GM11168 (cell line): ENCODE results near the gene FTCD.
"Not testable (repeated sequence)": the region's sequence is repeated elsewhere in the genome, so short reads cannot be mapped to it uniquely, and the experiment has no call there.

ENCODE experiments used
- in situ Hi-C: fragments of 300-500 bp; cut with MboI; formaldehyde crosslinking; loops from one replicate; pipeline ENCODE4 v1.12.0; 2022; ENCODE audit warnings: low sequenced_read_pairs; ENCODE audit not compliant: unreplicated experiment

Gene FTCD

DNA sequence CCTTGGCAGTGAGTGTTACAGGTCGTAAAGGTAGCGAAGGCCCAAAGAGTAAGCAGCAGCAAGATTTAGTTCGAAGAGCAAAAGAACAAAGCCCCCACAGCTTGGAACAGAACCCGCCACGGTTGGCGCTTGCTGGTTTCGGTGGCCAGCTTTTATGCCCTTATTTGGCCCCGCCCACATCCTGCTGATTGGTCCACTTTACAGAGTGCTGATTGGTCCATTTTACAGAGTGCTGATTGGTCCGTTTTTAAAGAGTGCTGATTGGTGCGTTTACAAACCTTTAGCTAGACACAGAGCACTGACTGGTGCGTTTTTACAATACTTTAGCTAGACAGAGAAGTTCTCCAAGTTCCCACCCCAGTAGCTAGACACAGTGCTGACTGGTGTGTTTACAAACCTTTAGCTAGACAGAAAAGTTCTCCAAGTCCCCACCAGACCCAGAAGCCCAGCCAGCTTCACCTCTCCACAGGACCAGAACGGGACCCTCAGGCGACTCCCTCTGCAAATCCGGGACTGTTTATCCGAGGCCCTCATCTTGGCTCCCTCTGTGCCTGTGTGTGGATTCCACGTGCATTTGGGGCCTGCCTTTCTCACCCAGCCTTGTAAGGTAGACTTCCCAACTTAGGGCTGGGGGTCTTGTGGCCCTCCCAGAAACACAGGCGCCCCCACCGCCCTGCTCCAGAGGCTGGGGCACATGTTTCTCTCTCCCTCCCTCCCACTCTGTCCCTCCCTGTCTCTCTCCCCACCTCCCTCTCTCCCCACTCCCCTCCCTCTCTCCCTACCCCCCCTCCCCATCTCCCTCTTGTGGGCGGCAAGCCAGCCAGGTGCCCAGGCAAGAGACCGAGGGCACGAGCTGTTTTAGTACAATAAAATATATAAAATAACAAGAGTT lies 12.6 kb downstream of the FTCD start:
- in situ Hi-C loops = no loop called here

DNA sequence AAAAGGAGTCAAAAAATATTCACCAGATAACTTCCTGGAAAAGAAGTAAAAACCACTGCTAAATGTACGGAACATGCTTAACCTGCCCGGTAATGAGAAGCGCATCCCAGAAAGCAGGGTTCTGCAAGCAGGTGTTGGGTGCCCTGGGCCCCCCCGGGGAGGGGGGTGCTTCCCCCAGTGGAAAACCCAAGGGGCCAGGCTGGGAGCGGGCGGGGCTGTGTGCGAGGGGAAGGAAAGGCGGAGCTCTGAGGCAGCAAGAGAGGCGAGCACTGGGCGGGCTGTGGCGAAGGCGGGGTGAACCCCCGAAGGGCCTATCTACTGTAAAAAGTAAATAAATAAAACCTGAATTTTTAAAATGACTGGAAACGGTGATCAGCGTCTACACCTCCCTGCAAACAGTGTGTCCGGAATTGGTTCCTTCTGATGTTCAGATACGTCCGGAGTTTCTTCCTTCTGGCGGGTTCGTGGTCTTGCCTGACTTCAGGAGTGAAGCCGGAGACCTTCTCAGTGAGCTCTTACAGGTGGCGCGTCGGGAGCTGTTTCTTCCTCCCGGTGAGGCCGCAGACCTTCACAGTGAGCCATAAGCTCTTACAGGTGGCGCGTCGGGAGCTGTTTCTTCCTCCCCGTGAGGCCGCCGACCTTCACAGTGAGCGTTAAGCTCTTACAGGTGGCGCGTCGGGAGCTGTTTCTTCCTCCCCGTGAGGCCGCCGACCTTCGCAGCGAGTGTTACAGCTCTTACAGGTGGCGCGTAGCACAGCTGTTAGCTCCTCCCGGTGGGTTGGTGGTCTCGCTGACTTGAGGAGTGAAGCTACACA lies 13.4 kb downstream of the FTCD start:
- in situ Hi-C loops = no loop called here

DNA sequence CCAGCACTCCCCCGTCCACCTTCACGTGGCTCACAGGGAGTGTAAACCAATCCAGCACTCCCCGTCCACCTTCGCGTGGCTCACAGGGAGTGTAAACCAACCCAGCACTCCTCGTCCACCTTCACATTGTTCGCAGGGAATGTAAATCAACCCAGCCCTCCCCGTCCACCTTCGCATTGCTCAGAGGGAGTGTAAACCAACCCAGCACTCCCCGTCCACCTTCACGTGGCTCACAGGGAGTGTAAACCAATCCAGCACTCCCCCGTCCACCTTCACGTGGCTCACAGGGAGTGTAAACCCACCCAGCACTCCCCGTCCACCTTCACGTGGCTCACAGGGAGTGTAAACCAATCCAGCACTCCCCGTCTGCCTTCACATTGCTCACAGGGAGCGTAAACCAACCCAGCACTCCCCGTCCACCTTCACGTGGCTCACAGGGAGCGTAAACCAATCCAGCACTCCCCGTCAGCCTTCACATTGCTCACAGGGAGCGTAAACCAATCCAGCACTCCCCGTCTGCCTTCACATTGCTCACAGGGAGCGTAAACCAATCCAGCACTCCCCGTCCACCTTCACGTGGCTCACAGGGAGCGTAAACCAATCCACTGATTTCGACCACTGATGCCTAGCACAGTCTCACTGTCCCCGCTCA lies 14.9 kb downstream of the FTCD start:
- in situ Hi-C loops = not testable (repeated sequence)

DNA sequence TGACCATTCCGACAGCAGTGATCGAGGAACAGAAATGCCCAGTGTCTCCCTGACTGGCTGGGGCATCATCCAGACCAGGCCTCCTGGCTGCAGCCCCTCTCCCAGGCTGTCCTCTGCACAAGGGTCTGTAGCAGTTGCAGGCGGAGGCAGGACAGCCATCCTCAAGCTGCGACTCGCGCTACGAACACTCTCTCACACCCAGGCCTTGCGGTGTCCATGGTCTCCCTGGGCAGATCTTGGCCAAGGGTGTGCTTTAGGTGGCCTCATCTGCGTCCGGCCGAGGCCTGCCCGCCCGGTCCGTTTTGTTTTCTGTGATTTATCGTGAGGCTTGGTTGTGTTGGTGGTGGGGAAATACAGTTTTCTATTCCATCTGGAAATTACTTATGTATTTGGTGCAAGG lies 15.7 kb downstream of the FTCD start:
- in situ Hi-C loops = no loop called here

DNA sequence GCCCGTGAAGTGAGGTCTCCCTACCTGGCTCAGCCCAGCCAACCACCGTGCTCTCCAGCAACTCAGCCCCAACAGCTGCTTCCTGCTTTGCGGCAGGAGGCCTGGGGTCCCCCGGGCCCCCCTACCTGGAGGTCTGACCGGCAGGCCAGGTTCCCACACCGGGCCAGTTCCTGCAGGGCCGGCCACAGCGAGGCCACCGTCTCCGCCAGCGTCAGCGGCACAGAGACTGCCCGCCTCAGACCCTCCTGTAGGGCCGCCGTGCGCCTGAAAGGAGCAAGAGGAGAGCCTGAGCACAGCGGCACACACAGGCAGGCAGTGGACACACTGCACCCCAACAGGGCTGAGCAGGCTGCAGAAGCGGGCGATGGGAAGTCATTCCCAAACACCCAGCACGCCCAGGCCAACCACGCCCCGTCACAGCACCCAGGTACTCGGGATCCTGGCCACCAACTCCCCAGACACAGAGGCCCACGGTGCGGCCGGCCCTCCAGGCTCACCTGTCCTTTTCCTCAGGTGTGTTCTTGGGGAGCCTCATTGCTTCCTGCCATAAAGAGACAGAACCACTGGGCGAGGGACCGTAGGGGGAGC lies 16.9 kb downstream of the FTCD start:
- in situ Hi-C loops = no loop called here

DNA sequence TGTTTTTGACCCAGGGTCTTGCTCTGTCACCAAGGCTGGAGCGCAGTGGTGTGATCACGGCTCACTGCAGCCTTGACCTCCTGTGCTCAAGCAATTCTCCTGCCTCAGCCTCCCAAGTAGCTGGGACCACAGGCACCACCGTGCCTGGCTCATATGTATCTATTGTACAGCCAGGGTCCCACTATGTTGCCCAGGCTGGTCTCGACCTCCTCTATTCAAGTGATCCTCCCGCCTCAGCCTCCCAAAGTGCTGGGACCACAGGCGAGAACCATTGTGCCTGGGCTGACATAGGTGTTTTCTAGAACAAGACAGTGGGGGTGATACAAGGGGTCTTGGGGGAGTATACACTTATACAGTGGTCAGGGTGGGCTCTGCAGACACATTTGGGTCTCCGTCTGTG lies 17.5 kb downstream of the FTCD start:
- in situ Hi-C loops = no loop called here

DNA sequence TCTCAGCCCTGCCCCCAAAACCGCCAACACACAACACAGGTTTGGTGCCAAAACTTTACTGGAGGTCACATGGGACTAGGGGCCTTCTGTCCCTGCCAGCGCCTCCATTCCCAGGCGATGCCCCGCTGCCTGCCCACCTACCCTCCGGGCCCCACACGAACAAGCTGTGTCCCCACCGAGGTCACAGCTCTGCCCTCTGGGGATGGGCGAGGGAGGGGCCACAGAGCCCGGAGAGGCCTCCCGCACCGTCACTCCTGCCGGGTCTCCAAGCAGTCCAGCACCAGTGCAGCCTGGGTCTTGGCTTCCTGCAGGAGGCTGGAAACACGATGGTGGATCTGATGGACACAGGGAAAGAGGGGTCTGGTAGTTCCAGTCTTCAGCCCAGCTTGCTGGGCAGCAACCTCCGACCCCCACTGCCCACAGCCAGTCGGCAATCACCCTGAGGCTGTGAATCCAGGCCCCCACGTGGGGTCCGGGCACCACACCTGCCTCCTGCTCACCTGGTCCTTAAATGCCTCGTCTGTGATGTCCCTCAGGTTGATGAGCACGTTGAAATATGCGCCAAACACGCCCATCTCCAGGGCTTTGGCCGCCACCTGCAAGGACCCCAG lies 18.5 kb downstream of the FTCD start:
- in situ Hi-C loops = no loop called here

DNA sequence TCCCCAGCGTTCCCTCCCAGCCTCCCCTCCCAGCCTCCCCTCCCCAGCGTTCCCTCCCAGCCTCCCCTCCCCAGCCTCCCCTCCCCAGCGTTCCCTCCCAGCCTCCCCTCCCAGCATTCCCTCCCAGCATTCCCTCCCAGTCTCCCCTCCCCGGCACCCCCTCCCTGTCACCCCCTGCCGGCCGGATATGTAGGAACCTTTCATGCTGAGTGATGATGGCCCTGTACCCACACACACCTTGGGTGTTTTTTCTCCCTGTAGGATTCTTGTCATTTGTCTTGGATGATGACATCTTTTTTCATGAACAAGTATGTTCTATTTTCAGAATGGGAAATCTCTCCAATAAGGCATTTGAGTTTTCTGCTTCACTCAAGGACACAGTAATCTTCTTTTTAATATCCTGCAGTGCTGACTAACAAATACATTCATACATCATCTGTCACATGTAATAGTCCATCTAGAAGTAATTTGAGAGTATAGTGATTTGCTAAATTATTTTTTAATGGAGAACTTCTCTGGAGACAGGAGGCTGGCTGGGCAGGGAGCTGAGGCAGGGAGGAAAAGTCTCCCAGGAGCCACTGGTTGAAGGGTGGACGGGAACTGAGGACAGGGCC lies 19.5 kb downstream of the FTCD start:
- in situ Hi-C loops = no loop called here

DNA sequence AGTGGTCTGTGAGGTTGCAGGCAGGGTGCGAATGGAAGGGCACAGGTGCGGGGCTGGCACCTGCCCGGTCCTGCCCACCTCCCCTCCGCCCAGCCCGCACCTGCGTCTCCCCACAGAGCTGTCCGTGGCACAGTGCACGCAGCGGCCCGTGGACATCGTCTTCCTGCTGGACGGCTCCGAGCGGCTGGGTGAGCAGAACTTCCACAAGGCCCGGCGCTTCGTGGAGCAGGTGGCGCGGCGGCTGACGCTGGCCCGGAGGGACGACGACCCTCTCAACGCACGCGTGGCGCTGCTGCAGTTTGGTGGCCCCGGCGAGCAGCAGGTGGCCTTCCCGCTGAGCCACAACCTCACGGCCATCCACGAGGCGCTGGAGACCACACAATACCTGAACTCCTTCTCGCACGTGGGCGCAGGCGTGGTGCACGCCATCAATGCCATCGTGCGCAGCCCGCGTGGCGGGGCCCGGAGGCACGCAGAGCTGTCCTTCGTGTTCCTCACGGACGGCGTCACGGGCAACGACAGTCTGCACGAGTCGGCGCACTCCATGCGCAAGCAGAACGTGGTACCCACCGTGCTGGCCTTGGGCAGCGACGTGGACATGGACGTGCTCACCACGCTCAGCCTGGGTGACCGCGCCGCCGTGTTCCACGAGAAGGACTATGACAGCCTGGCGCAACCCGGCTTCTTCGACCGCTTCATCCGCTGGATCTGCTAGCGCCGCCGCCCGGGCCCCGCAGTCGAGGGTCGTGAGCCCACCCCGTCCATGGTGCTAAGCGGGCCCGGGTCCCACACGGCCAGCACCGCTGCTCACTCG lies 23.3 kb downstream of the FTCD start:
- in situ Hi-C loops = no loop called here

DNA sequence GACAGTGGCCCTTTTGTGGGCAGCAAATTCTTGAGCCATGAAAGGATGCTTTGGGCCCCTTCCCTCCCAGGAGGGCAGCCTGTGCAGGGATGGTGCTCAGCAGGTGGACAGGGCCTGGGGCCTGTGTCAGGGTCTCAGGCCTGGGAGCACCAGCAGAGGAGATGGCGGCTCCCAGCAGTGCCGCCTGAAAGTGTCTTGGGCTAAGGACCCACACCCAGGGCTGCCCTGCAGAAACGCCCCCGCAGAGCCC lies 23.9 kb downstream of the FTCD start:
- in situ Hi-C loops = no loop called here

DNA sequence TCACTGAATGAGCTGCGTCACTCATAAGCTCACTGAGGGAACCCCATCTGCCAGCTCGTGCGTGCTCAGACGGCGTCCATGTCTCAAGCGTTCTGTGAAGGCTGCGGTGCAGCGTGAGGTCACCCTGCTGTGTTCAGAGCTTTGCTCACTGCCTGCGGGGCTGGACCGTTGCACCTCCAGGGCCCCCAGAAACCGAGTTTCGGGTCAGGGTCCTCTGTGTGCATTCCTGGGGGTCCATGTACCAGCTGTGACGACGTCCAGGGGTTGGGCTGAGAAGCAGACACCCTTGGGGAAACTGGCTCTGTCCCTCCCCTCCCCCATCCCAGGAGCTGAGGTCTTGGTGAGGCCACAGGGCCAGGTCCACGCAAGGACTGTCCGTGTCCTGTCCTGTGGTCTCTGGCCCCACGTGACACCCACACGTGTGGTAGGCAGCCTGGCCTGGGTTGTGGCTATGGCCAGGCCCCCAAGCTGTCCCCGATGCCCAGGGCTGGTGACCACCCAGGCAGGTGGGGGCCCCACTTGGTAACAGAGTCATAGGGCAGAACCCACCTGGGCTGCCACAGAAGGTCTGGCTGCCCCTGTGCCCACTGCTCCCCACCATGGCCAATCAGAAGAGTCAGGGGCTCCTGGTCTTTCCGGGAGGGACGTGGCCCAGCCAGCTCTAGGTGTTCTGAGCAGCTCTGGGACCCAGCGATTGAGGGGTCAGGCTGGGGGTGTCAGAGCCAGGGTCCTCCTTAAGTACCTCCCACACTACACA lies 24.4 kb downstream of the FTCD start:
- in situ Hi-C loops = no loop called here

DNA sequence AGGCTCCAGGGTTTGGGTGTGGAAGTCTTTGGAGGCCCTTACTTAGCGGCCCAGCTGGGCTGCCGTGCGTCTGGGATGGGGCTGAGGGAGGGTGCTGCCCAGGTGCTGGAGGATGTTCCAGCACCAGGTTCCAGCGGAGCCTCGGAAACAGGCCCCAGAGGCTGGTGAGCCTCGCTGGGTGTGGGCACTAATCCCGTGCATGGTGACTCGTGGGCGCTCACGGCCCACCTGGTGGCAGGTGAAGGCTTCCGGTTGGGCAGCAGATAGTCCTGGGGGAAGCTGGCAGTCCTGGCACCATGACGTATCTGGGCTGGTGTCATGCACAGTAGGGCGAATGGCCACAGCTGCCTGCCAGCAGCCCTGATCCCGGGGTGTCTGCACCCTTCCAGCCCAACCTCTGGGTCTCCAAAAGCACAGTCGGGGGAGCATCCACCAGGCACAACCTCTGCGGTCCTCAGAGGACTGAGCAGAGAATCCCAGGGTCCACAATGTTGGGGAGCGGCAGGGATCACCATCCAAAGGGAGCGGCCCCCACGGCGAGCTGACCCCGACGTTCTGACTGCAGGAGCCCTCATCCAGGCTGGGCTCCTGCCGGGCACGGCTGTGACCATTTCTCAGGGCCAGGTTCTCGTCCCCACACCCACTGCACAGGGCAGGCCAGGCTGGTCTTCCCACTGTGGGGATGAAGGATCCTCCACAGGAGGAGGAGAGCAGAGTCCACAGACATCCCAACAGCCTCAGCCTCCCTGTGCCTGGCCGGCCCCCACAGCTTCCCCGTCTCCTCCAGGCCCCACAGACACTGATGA lies 25.3 kb downstream of the FTCD start:
- in situ Hi-C loops = no loop called here

DNA sequence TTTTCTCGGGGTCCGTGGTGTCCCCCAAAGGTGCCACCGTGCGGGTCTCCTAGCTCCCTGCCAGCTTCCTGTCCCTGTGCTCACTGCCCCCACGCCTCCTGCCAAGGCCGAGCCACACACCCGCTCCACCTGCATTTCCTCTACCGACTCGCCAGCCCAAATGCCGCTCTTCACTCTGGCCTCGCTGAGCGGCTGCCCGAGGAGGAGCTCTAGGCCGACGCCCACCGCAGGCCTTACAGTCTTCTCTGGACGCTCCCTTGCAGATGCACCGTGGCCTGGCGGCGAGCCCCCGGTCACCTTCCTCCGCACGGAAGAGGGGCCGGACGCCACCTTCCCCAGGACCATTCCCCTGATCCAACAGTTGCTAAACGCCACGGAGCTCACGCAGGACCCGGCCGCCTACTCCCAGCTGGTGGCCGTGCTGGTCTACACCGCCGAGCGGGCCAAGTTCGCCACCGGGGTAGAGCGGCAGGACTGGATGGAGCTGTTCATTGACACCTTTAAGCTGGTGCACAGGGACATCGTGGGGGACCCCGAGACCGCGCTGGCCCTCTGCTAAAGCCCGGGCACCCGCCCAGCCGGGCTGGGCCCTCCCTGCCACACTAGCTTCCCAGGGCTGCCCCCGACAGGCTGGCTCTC lies 26.3 kb downstream of the FTCD start:
- in situ Hi-C loops = no loop called here

DNA sequence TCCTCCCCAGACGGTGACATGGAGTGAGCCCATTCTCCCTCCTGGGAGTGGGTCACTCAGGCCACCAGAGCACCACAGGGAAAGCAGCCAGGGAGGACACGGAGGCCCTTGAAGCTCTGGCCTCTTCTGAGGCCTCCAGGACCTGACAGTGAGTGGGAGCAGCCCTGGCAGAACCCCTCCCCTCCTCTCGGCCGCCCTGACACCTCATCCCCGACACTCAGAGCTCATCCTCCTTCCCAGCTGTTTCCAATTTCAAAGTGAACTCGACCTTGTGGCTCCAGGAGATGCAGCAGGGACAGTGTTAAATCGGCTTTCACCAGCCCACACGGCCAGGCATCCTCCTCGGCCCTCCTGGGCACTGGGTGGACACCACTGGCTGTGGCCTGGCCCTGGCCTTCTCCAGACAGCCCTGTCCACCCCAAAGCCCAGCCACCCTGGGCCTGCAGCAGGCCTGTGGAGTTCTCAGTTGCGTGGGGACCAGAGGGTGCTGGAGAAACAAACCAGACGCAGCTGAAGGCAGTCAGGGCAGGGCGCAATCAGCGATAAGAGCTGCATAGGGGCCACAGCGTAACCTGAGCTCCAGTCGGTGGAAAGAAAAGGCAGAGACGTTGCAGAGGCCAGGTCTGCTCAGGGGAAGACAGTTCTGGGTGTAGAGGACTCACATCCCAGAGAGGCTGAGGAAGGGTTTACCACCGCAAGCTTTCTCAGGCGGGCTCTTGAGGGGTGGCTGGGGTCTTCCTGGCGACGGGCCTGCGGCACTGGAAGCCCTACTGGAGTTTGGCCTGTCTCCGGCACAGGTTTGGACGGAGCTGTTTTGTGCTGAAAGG lies 27.1 kb downstream of the FTCD start:
- in situ Hi-C loops = no loop called here

DNA sequence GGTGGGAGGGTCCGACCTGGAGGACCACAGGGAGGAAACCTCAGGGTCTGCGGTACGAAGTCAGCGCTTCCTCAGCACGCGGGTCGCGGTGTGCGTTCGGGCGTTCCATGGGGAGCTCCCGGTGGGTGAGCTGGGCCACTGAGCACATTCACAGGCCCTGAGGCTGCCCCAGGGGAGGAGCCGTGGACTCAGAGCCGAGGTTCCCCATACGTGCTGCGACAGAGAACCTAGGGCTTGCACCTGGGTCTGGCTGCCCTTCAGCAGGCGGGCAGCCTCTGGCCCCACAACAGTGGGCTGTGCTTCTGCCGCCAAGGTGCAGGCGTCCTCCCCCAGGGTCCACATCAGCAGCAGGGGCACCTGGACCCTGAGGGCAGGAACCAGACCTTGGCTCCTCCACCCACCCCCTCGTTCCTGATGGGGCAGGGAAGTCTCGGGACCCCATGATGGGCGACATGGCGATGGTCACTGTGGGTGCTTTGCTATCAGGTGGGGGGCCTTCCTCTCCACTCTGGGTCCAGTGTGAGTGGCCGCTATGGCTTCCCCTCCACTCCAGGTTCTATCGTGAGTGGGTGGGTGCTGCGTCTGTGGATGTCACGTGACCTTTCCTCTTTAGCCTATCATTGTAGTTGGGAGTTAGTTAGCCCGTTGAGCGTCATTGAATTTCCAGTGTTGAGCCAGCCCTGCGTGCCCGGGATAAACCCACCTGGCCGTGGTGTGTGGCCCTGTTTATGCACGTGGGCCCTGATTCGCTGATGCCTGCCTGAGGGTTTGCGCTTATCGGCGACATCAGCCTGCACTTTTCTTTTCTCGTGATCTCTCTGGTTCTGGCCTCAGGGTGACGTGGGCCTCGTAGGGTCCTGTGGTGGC lies 27.9 kb downstream of the FTCD start:
- in situ Hi-C loops = no loop called here
